Neuronal stem cell (in vitro differentiated cells): ENCODE measurements around the gene MRC2.
A peak's percentile ranks its signal among the peaks of the same experiment; 100 is the strongest.

Experiments used
- DNase-seq: peaks from one replicate; pipeline ENCODE4 v3.0.0-alpha.2; 2013; ENCODE audit warnings: low spot score
- H2AFZ ChIP-seq: one replicate; pipeline ENCODE4 v1.6.1; 2013; ENCODE audit warnings: mild to moderate bottlenecking, low read length, inconsistent platforms
- H2AK5ac ChIP-seq: 2 replicates; pipeline ENCODE4 v1.6.1; 2013; ENCODE audit warnings: low read depth, mild to moderate bottlenecking, inconsistent platforms, low read length, moderate library complexity, mixed read lengths
- H2BK120ac ChIP-seq: 2 replicates; pipeline ENCODE4 v1.6.1; 2013; ENCODE audit warnings: low read depth, mild to moderate bottlenecking, inconsistent platforms, low read length, moderate library complexity, mixed read lengths
- H2BK12ac ChIP-seq: one replicate; pipeline ENCODE4 v1.6.1; 2013; ENCODE audit warnings: low read length, inconsistent platforms
- H2BK15ac ChIP-seq: 2 replicates; pipeline ENCODE4 v1.6.1; 2013; ENCODE audit warnings: mild to moderate bottlenecking, low read length, inconsistent platforms, mixed read lengths
- H2BK5ac ChIP-seq: one replicate; pipeline ENCODE4 v1.6.1; 2013; ENCODE audit warnings: inconsistent platforms, mild to moderate bottlenecking, low read length, moderate library complexity
- H3K14ac ChIP-seq: one replicate; pipeline ENCODE4 v1.6.1; 2013; ENCODE audit warnings: low read length, inconsistent platforms
- H3K18ac ChIP-seq: 2 replicates; pipeline ENCODE4 v1.6.1; 2013; ENCODE audit warnings: low read length, inconsistent platforms
- H3K23ac ChIP-seq: 2 replicates; pipeline ENCODE4 v1.6.1; 2013; ENCODE audit warnings: low read depth, mild to moderate bottlenecking, mixed read lengths, low read length, inconsistent platforms; ENCODE audit not compliant: poor library complexity
- H3K27ac ChIP-seq: replicated peaks from 3 replicates; pipeline ENCODE4 v1.5.1; 2013; ENCODE audit warnings: low read length, inconsistent platforms
- H3K27me3 ChIP-seq, 3 experiments: 2 replicates each; pipeline ENCODE4 v1.6.1; 2013; ENCODE audit warnings: low read length in 3 of 3, mild to moderate bottlenecking in 2 of 3, inconsistent platforms in 1 of 3, low read depth in 1 of 3, mixed read lengths in 1 of 3, moderate library complexity in 1 of 3; ENCODE audit not compliant: control insufficient read depth in 3 of 3, insufficient read depth in 3 of 3
- H3K36me3 ChIP-seq, 2 donors: replicated peaks in 1 of 2; 2 replicates each; pipeline ENCODE4 v1.6.1; 2013; ENCODE audit warnings: low read length in 2 of 2; ENCODE audit not compliant: control insufficient read depth in 2 of 2, insufficient read depth in 2 of 2
- H3K4ac ChIP-seq: 2 replicates; pipeline ENCODE4 v1.6.1; 2013; ENCODE audit warnings: inconsistent platforms, mild to moderate bottlenecking, low read length, moderate library complexity
- H3K4me1 ChIP-seq, 2 donors: 1 replicate in 1 of 2; 2 replicates in 1 of 2; pipeline ENCODE4 v1.6.1; 2013; ENCODE audit warnings: low read length in 2 of 2, low read depth in 1 of 2; ENCODE audit not compliant: control insufficient read depth in 2 of 2, insufficient read depth in 1 of 2
- H3K4me2 ChIP-seq: one replicate; pipeline ENCODE4 v1.6.1; 2013; ENCODE audit warnings: mild to moderate bottlenecking, low read length, inconsistent platforms; ENCODE audit not compliant: insufficient read depth, poor library complexity, severe bottlenecking
- H3K4me3 ChIP-seq, 2 donors: 2 replicates each; pipeline ENCODE4 v1.5.1; 2013; ENCODE audit warnings: low read length in 2 of 2, mild to moderate bottlenecking in 2 of 2, inconsistent platforms in 1 of 2, moderate library complexity in 1 of 2
- H3K79me1 ChIP-seq: one replicate; pipeline ENCODE4 v1.6.1; 2013; ENCODE audit warnings: low read depth, mild to moderate bottlenecking, inconsistent platforms, low read length, moderate library complexity
- H3K9ac ChIP-seq: one replicate; pipeline ENCODE4 v1.6.1; 2013; ENCODE audit warnings: mild to moderate bottlenecking, low read depth, low read length, inconsistent platforms; ENCODE audit not compliant: poor library complexity
- H3K9me3 ChIP-seq, 2 donors: replicated peaks in 1 of 2; 2 replicates each; pipeline versions ENCODE3 to v1.6.1; 2013; ENCODE audit warnings: low read length in 2 of 2, mild to moderate bottlenecking in 2 of 2, inconsistent platforms in 1 of 2, low read depth in 1 of 2, mixed read lengths in 1 of 2, moderate library complexity in 1 of 2; ENCODE audit not compliant: control insufficient read depth in 2 of 2, insufficient read depth in 1 of 2
- H4K8ac ChIP-seq: one replicate; pipeline ENCODE4 v1.6.1; 2013; ENCODE audit warnings: low read depth, mild to moderate bottlenecking, inconsistent platforms, low read length, moderate library complexity
- H4K91ac ChIP-seq: one replicate; pipeline ENCODE4 v1.6.1; 2013; ENCODE audit warnings: low read length, low read depth, mild to moderate bottlenecking, inconsistent platforms; ENCODE audit not compliant: poor library complexity
- WGBS, 2 donors: extraction: QIAGEN DNeasy Blood & Tissue Kit; methylation state at CpG; one replicate each; pipeline ENCODE4 v1.1.7; 2013; ENCODE audit warnings: missing lambda C conversion rate in 2 of 2, mixed read lengths in 1 of 2; ENCODE audit not compliant: insufficient read length in 2 of 2, insufficient replicate concordance in 1 of 2; ENCODE audit errors: extremely low coverage in 2 of 2; 5-methylcytosine and 5-hydroxymethylcytosine counted together

The MRC2 gene

DNA sequence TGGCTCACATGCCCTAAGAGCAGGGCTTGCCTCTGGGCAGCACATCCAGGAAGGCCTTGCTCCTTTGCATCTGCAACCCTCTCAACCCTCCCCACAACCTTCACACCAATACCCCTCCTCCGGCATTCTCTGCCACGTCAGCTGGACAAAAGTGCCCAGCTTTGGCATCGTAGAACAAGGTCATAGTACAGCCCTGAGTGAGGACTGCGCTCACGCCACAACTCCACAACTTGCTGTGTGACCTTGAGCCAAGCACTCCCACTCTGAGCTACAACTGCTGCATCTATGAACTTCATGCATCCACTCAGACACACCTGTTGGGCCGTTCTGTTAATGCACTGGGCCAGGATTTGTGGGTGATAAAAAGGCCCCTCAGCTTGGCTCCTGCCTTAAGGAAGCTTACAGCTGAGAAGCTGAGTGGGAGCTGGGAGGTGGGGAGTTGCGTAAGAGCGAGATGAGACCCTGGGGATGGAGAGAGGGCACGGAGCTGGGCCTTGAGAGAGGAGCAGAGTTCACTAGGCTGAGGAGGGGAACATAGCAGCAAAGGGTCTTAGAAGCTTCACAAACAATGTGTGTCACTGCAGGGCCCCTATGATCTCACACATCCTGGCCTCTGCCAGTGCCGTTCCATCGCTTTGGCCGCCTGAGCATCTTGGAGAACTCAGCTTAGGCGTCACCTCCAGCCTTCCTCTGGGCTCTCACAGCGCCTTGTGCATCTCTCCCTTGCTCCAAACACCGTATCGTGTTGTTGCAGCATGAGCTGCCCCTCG lies 8.6 kb upstream of the MRC2 start:
- Histone ChIP-seq H2AK5ac (no peak overlapping the region), H2BK12ac (no peak overlapping the region), H2BK15ac (no peak overlapping the region), H3K4me1 (peaks cover 14 to 27% of the 10 kb centered on the region in 2 donors), H3K9ac (peak overlapping the region; percentile 2), H4K8ac (no peak overlapping the region), H3K4ac (no peak overlapping the region), H3K4me3 (no peak overlapping the region), H3K23ac (no peak overlapping the region), H3K79me1 (no peaks in the 10 kb centered on the region), H3K18ac (peak overlapping the region; percentile 28), H2AFZ (no peak overlapping the region), H2BK120ac (no peak overlapping the region), H3K36me3 (peaks cover 11 to 31% of the 10 kb centered on the region in 2 donors), H3K9me3 (no peaks in the 10 kb centered on the region), H3K27me3 (no peaks in the 10 kb centered on the region), H4K91ac (no peak overlapping the region), H2BK5ac (peak overlapping the region; percentile 75), H3K27ac (peak overlapping the region; percentile 13), H3K14ac (peak overlapping the region; percentile 14), H3K4me2 (no peak overlapping the region)
- no peak for DNase-seq
- no CpG with 5 or more reads among the region's 17 CpGs for WGBS, 2 donors

DNA sequence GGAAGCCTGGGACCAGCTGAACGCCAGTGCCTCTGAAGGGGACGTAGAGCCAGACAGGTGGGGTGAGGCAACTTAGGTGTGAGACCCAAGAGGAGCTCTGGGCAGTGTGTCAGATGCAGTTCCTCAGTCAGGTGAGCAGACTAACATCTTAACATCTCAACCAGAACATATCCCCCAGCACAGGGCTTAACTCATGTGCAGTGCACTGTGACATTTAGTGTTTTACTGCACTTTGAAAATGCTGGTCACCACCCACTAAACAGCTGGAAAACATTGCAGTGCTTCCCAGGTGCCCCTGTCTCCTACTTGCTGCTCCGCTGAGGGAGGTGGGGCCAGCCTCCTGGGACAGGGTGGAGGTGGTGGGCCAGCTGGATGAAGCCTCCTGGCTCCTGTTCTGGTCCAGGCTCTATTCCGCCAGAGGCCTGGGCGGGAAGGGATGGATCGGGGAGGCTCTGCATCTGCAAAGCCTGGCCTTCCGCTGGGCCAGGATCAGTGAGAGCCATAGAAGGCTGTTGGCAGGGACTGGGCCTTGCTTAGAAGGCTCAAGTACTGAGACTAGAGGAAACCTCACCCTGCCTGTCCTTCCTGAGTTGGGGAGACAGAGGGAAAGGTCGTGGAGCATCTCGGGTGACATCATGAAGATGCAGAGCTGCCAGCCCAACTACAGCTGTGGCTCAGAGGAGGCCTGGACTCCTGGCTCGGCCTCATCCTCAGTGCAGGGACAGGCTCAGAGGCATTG lies 7.9 kb upstream of the MRC2 start:
- Histone ChIP-seq H2AFZ (no peak overlapping the region), H3K4me3 (no peak overlapping the region), H3K9me3 (no peaks in the 10 kb centered on the region), H3K18ac (peak overlapping the region; percentile 30), H3K4me2 (no peak overlapping the region), H3K36me3 (peaks cover 9 to 24% of the 10 kb centered on the region in 2 donors), H3K27me3 (no peaks in the 10 kb centered on the region), H3K9ac (no peak overlapping the region), H2AK5ac (no peak overlapping the region), H3K27ac (peak overlapping the region; percentile 13), H4K8ac (no peak overlapping the region), H3K4me1 (peaks cover 14 to 27% of the 10 kb centered on the region in 2 donors), H3K4ac (no peak overlapping the region), H4K91ac (peak overlapping the region; percentile 64), H2BK5ac (peak overlapping the region; percentile 75), H2BK120ac (no peak overlapping the region), H2BK12ac (no peak overlapping the region), H3K79me1 (no peaks in the 10 kb centered on the region), H2BK15ac (no peak overlapping the region), H3K23ac (peak overlapping the region; percentile 80), H3K14ac (no peak overlapping the region)
- no CpG with 5 or more reads among the region's 10 CpGs for WGBS, 2 donors
- DNase-seq: no peak

GRCh38 chr17:62621223-62621622 lies 6.2 kb upstream of the MRC2 start:
- WGBS, 2 donors: no CpG with 5 or more reads among the region's 11 CpGs

More at GRCh38 chr17:62621223-62621622, 6.2 kb upstream of the MRC2 start:
- Histone ChIP-seq H3K4me2 (no peak overlapping the region), H2AFZ (no peak overlapping the region), H3K79me1 (no peaks in the 10 kb centered on the region), H3K36me3 (peaks cover 4 to 14% of the 10 kb centered on the region in 2 donors), H3K9me3 (no peaks in the 10 kb centered on the region), H3K4me1 (peaks cover 14 to 29% of the 10 kb centered on the region in 2 donors), H2BK12ac (no peak overlapping the region), H2BK5ac (no peak overlapping the region), H3K4me3 (no peak overlapping the region), H3K23ac (peak overlapping the region; percentile 8), H4K91ac (no peak overlapping the region), H4K8ac (no peak overlapping the region), H3K4ac (no peak overlapping the region), H3K14ac (no peak overlapping the region), H2AK5ac (no peak overlapping the region), H3K27ac (no peak overlapping the region), H2BK120ac (no peak overlapping the region), H3K27me3 (no peaks in the 10 kb centered on the region), H3K18ac (no peak overlapping the region), H2BK15ac (no peak overlapping the region), H3K9ac (no peak overlapping the region)
- no peak for DNase-seq
